A204.1 (cell line): ENCODE results near the gene MORC1.

Experiments
- FAIRE-seq: peaks from 2 replicates; lab custom pipeline; 2012; peaks lifted over from hg19 to GRCh38; lab: Jason Lieb, UNC

Gene MORC1

GRCh38 chr3:108946292-108947285 lies 171.3 kb downstream of the MORC1 start:
- no peak for FAIRE-seq

GRCh38 chr3:108940568-108941263 lies 177.2 kb downstream of the MORC1 start:
- no peak for FAIRE-seq

GRCh38 chr3:108940166-108940565 lies 177.8 kb downstream of the MORC1 start:
- no peak for FAIRE-seq

- no peak for FAIRE-seq
These were observed 180.8 kb downstream of the MORC1 start for GRCh38 chr3:108936924-108937689.

- no peak for FAIRE-seq
These were observed 186.9 kb downstream of the MORC1 start for GRCh38 chr3:108931035-108931434.

GRCh38 chr3:108918866-108919265 lies 199.1 kb downstream of the MORC1 start:
- no peak for FAIRE-seq

- peak; percentile 39 for FAIRE-seq
These were observed 202.9 kb downstream of the MORC1 start for GRCh38 chr3:108914774-108915641.

GRCh38 chr3:108909799-108910198 lies 208.1 kb downstream of the MORC1 start:
- FAIRE-seq, result no peak
